ENCODE data around the gene COA7. TPM values are rescaled to one million over a fixed set of nuclear protein-coding genes. Genes with fewer than 3 reads are reported as not detected.
A peak's percentile ranks its signal among the peaks of the same experiment; 100 is the strongest.
"Not testable (repeated sequence)": the region's sequence is repeated elsewhere in the genome, so short reads cannot be mapped to it uniquely, and the experiment has no call there.

The COA7 gene
- total RNA-seq, 1 donor from 2014 or later: 16.9 TPM

DNA sequence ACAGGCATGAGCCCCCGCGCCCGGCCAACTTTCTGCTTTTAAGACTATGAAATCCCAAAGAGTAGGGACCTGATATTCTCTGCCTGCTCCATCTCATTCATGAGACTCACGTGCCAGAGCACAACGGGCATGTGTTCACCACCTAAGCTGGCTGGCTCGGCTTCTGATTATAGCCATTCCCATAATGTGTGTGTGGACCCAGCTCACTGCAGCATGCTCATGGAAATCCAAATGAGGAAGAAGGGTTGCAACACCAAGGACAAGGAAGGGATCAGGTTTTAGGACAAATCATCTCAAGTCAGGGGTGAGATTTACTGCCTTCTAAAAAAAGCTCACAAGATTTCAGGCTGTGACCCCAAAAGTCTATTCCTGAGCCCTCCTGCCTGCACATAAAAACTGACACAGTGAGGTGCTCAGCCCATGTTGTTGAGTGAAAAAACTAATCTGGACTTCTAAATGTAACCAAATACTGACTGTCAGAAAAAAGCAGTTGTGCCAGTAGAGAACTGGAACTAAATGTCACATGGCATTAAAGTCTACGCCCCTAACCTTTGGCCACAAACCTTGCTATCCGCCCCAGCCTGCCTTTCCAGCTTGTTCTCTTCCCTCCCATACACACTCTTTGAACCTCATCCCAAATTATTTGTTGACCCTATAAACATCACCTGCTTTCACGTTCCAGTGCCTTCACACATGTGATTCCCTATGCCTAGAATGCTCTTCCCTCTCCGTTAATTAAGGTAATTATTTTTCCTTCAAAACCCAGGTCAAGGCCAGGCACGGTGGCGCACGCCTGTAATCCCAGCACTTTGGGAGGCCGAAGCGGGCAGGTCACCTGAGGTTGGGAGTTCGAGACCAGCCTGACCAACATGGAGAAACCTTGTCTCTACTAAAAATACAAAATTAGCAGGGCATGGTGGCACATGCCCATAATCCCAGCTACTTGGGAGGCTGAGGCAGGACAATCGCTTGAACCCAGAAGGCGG lies 9.1 kb upstream of the COA7 start:
- DNase-seq (ENCODE audit: low spot score): peak; percentile 80
- peak; percentile 68 for ATAC-seq

DNA sequence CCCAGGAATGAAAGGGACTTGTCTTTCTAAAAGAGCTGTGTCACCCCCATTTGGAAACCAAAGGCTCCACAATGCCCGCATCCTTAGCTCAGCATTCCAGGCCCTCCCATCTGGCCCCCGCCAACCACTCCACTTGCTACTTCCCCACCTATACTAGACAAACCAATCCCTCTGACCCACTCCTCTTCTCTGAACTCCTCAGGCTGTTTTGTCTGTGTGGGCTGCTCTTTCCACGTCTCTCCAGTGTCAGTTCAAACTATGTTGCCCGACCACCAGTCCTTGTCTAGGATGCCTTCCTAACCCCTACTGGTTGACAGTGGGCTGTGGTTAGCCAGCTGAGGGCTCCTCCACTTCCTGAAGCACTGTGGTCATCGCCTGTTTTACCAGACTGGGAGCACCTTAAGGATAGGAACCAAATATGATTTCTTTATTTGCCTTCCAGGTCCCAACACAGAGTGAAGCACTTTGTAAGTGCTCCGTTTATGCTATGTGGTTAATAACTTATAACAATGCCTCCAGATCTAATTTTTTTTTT lies 8.1 kb upstream of the COA7 start:
- no peak for ATAC-seq
- no peak for DNase-seq (ENCODE audit: low spot score)

DNA sequence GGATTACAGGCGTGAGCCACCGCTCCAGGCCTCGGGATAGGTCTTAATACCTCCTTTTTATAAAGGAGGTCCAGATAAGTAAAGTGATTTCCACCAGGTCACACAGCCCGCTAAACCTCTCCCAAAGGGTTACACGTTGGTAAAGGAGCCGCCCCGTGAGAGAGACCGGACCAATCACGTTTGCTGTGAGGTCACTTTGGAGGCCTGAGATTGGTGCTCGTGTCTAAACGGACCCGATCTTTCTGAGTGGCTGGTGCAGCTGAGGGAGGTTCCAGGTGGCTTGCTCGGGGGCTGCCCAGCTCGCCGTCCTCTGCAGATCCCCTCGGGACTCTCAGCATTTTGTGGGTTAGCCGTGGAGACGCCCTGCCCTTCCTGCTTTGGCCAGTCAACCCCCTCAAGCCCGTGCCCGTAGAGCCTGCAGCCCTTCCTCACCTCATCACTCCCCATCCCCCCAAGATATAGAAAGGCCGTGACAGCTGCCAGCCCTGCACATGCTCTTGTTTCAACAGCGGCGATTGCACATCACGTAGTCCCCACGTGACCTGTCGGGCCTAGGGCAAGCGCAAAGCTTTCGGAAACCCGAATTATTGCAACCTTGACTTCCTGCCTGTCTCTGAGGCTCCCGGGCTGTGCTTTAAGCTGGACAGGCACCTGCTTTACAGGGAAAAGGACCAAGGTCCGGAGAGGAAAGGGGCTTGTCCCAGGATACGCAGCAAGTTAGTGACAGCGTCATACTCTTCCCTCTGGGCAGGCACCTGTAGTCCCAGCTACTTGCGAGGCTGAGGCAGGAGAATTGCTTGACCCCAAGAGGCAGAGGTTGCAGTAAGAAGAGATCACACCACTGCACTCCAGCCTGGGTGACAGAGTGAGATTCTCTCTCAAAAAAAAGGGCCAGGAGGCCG lies 5.0 kb upstream of the COA7 start:
- ATAC-seq: peak; percentile 73

DNA sequence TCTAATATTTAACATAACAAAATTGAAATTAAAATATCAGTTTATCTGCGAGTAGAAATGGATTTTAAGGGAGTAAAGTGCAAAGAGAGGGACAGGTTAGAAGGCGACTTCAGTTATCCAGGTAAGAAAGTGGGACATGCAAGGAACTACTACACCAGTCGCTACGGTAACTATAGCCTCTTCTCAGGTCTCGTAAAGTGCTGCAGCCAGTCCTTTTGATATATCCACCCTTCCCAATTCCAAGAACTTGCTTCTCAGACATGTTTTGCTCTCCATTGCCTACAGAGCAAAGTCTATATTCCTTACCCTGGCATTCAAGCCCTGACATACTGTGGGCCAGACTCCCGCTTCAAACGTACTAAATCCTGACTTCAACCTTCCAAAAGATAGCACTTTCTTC lies 2.5 kb downstream of the COA7 start:
- ATAC-seq: no peak
- DNase-seq (ENCODE audit: low spot score): no peak

More for the DNA sequence above, 5.0 kb upstream of the COA7 start:
- DNase-seq (ENCODE audit: low spot score): peak; percentile 96

DNA sequence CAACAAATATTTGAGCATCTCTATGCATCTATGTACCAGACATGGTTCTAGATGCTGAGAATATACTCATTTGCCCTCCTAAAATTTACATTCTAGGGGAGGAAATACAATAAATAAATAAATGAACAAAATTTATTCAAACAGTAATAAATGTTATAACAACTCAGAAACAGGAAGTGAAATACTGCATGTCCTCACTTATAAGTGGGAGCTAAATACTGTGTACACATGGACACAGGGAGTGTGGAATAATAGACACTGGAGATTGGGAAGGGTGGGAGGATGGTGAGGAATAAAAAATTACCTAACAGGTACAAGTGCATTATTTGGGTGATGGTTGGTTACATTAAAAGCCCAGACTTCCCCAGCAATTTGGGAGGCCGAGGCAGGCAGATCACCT lies 4.3 kb downstream of the COA7 start:
- no peak for DNase-seq (ENCODE audit: low spot score)

DNA sequence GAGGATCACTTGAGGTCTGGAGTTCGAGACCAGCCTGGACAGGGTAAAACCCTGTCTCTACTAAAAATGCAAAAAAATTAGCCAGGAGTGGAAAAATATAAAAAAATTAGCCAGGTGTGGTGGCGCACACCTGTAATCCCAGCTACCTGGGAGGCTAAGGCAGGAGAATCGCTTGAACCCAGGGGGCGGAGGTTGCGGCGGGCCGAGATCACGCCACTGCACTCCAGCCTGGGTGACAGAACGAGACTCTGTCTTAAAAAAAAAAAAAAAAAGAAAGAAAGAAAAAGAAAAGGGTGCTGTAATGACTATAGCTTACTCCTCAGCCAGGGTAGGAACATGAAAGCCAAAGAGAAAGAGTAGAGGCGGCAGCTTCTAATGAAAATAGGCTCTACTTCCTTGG lies 4.8 kb downstream of the COA7 start:
- ATAC-seq; DNase-seq (ENCODE audit: low spot score): not testable (repeated sequence)

More for the DNA sequence above, 4.3 kb downstream of the COA7 start:
- ATAC-seq: no peak

DNA sequence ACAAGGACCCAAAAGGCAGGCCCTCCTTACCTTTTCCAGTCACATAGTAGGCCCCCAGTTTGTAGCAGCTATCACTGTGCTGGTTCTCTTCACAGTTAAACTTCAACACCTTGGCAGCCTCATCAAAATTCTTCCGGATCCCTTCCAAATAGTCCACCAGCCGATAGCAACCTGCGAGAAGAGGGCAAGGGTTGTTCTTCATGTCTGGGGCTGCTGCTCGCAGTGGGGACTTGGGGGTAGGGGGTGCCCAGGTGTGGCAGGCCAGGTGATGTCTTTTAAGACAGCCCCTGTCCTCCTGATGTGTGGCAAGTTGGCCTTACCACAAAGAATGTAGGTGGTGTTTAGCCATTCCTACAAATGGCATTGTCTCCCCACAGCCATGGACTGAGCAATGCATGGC lies 5.5 kb downstream of the COA7 start:
- ATAC-seq (peak; percentile 65), DNase-seq (ENCODE audit: low spot score) (no peak)

DNA sequence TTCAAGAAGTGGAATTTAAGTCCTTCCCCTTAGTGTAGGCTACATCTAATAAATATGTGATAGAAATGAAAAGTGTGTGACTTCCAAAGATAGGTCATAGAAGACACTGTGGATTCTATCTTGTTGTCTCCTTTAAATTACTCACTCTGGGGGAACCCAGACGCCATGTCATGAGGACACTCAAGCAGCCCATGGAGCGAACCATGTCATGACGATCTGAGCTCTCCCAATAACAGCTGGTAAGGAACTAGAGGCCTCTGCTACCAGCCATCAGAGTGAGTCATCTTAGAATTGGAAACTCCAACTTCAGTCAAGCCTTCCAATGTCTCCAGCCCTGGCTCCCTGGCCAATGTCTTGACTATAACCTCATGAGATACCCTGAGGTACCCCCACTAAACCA lies 6.3 kb downstream of the COA7 start:
- DNase-seq (ENCODE audit: low spot score): no peak
- ATAC-seq: no peak

DNA sequence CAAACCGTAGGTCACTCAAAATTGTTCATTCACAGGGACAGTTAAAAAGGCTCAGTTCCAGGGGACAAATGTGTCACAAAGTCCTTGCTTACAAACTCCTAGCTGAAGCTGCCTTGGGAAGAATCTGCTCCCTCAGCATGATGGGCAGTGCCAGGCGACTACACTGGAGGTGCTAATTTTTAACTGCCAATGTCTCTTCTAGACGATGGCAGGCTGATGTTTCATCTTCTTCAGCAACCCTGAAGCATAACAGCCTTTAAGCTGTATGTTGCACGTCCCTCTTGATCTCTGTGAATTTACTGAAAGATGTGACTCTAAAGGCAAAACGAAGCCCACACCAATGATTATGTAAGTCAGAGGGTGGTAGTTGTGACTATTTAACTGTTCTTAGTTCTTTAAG lies 11.3 kb downstream of the COA7 start:
- no peak for DNase-seq (ENCODE audit: low spot score)
- no peak for ATAC-seq

DNA sequence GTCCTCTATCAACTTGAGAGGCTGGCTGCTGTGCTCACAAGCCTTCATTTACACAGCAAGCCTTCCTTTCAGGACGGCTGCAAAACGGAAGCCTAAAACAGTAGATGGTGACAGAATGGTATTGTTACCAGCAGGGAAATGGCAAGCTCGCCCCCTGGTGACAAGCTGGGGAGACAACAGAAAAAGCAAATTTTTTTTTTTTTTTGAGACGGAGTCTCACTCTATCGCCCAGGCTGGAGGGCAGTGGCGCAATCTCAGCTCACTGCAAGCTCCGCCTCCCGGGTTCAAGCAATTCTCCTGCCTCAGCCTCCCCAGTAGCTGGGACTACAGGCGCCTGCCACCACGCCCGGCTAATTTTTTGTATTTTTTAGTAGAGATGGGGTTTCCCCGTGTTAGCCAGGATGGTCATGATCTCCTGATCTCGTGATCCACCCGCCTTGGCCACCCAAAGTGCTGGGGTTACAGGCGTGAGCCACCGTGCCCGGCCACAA lies 11.8 kb downstream of the COA7 start:
- peak; percentile 70 for DNase-seq (ENCODE audit: low spot score)
- peak; percentile 95 for ATAC-seq

DNA sequence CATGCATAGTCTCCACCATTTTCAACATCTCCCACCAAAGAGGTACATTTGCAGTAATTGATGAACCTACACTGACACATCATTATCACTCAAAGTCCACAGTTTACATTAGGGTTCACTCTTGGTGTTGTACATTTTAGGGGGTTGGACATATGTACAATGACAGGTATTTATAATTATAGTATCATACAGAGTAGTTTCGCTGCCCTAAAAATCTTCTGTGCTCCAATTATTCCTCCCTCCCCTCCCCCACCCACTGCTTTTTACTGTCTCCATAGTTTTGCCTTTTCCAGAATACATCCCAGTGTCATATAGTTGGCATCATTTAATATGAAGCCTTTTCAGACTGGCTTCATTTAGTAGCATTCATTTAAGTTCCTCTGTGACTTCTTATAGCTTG lies 13.6 kb downstream of the COA7 start:
- ATAC-seq: no peak
- no peak for DNase-seq (ENCODE audit: low spot score)

DNA sequence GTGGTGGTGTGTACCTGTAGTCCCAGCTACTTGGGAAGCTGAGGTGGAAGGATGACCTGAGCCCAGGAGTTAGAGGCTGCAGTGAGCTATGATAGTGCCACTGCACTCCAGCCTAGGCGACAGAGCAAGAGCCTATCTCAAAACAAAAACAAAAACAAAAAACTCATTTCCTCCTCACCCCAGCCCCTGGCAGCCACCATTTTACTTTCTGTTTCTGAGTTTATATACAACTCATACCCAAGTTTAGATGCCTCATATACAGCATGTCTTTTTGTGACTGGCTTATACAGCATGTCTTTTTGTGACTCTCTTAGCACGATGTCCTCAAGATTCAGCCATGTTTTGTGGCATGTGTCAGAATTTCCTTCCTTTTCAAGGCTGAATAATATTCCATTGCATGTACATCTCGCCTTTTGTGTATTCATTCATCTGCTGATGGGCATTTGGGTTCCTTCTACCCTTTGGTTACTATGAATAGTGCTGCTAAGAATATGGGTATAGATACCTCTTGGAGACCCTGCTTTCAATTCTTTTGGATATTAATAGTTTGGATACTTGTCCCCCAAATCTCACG lies 14.7 kb downstream of the COA7 start:
- ATAC-seq (no peak), DNase-seq (ENCODE audit: low spot score) (no peak)

DNA sequence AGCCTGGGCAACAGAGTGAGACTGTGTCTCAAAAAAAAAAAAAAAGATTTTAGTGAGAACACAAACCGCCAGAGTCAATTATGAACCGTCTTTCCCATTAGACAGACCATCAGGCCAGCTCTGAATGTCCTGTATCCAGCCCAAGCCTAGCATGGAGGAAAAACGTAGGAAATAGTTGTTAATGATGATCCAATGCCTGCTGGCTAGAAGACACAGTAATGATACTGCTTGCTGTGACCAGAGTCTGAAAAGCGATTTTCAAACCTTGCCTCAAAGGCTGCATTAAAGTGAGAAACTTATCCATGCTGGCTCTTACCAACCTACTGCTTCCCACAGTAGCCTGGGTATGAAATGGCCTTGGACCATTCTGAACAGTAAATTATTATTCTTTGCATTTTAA lies 17.0 kb downstream of the COA7 start:
- DNase-seq (ENCODE audit: low spot score): no peak
- no peak for ATAC-seq

DNA sequence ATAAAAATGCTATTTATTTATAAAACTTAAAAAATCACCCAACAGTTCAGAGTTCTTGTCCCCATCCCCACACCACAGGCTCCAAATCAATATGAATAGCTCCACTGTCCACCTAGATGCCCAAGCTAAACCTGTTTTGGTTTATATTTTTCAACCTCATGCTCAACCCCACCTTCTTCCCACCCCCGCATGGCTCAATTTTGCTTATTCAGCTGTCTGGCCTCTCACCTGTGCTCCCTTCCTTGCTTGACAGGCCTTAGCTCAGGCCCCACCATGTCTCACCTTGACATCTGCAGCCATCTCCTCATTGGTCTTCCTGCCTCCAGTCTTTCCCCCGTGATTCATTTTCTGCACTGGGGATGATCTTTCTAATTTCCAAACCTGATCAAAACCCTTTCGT lies 17.8 kb downstream of the COA7 start:
- ATAC-seq (no peak), DNase-seq (ENCODE audit: low spot score) (no peak)

DNA sequence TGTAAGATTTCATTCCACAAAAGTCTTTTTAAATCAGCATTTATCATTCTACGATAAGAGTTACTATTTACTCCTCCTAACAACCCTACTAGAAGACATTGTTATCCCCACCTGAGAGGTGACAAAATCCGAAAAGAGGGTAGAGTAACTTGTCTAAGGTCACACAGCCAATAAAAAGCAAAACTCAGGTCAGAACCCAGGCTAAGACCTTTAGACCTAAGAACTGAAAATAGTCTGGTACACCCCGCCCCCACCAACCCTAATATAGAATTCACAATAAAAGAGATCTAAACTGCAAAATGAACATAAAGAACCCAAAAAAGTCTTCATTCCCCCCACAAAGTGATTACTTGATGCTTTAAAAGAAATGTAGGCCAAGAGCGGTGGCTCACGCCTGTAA lies 18.6 kb downstream of the COA7 start:
- DNase-seq (ENCODE audit: low spot score): no peak
- ATAC-seq: peak; percentile 57

DNA sequence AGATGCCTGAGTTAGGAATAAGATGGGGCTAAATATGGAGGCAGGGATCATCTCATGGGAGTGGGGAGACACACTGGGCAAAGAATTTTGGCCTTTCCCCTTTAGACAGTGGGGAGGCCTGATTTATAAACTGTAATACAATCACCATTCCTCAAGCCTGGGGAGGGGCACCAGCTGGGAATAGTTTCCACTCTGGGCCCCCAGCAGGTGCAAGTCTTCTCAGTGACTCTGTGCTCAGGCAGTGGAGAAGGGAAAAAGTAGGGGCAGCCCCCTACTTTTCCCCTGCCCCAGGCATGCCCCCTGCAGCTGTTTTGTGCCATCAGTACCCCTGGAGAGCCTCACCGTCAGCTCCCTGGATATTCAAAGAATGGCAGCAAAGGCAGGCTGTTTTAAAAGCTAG lies 19.1 kb downstream of the COA7 start:
- DNase-seq (ENCODE audit: low spot score) (no peak), ATAC-seq (no peak)

DNA sequence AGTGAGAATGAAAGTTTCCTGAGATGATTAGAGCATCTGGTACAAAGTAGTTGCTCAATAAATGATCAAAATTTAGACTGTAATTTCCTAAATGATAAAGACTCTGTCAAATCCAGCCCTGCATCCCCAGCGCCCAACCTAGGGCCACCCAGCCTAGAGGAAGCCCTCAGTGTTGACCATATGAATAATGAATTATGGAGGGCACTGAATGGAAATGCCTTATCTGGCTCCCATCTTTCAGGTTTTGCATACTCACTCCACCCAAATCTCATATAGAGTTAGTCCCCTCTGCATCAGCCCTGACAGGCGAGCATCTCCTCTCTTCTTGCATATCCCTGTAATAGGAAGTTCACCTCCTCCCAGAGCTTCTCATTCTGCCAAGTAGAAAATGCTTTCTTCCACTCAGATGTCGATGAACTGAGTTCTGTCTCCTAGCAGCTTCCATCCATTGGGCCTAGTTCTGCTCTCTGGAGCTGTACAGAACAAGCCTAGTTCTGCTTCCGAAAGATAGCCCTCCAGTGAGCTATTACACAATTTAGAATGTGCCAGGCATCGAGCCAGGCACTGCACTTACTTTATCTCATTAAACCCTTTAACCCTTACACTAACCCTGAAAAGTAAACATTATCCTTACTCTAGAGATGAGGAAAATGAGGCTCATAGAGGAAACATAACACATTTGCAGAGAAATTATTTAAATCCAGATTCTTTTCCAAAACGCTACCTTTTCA lies 20.9 kb downstream of the COA7 start:
- DNase-seq (ENCODE audit: low spot score): peak; percentile 85
- ATAC-seq: peak; percentile 91

DNA sequence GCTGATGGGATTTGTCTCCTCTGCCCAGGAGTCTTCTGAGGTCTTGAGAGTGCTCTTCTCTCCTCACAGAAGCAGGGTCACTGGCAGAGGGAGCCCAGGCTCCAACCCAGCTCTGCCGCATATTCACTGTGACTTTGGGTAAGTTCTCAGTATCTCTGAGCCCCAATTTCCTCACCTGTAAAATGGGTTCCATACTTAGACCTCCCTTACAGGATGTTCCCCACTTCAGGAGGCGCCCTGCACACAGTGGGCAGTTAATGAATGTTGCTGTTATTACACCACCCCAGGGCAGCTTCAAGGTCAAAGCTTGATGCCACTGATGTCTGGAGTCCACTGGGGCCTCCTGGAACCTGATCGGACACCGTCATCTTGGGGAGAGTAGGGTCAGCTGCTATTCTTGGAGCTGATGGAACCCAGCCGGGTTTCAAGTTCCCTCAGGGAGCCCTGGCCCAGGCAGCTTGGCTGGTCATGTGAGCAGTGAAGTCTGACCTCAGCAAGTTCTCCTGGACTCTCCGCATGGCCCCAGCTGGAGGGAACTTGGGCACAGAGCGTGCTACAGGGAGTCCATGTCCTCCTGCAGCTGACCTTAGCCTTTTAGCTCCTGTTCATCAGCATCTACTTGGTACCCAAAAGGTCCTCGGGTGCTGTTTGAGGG lies 21.8 kb downstream of the COA7 start:
- peak; percentile 55 for DNase-seq (ENCODE audit: low spot score)
- peak; percentile 63 for ATAC-seq

DNA sequence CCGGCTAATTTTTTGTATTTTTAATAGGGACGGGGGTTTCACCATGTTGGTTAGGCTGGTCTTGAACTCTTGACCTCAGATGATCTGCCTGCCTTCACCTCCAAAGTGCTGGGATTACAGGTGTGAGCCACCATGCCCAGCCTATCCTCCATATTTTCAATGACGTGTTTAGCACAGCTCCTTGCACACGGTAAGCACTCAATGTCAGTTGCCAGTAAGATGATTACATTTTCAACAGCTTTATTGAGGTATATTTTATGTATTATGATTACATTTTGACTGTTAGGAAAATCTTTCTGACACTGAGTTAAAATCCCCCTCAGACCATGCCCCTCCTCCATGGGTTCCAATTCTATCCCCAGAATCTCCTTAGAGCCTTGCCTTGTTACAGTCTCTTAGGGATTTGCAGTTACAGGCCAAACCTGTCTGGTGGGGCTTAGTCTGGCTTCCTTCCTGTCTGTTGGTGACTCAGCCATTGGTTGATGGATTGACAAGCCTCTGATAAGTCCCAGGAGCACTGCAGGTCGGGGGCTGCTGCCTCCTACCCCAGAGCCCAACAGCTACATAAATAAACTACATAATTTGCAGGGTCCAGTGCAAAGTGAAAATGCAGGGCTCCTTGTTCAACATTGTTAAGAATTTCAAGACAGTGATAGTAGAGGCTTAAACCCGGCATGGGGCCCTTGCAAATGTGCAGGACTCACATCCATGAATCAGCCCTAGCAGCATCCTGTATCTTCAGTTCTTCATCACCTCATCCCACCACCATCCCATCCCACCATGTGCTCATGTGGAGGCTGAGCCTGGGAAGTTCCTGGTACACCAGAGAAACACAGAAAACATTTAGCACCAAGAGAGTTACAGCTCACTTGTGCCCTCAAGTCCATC lies 23.4 kb downstream of the COA7 start:
- DNase-seq (ENCODE audit: low spot score) (no peak), ATAC-seq (no peak)
